IPS-18c (cell line): ENCODE measurements around the gene GBX1.

ENCODE experiments used
- H3K4me3 ChIP-seq: 2 replicates; pipeline ENCODE4 v1.7.0; 2013; ENCODE audit warnings: low read depth, mild to moderate bottlenecking, low read length, moderate library complexity; ENCODE audit not compliant: insufficient read depth
- H3K9me3 ChIP-seq: one replicate; pipeline ENCODE4 v1.6.1; 2013; ENCODE audit warnings: mild to moderate bottlenecking, low read length, moderate library complexity; ENCODE audit not compliant: control insufficient read depth, insufficient read depth

GBX1 gene

DNA sequence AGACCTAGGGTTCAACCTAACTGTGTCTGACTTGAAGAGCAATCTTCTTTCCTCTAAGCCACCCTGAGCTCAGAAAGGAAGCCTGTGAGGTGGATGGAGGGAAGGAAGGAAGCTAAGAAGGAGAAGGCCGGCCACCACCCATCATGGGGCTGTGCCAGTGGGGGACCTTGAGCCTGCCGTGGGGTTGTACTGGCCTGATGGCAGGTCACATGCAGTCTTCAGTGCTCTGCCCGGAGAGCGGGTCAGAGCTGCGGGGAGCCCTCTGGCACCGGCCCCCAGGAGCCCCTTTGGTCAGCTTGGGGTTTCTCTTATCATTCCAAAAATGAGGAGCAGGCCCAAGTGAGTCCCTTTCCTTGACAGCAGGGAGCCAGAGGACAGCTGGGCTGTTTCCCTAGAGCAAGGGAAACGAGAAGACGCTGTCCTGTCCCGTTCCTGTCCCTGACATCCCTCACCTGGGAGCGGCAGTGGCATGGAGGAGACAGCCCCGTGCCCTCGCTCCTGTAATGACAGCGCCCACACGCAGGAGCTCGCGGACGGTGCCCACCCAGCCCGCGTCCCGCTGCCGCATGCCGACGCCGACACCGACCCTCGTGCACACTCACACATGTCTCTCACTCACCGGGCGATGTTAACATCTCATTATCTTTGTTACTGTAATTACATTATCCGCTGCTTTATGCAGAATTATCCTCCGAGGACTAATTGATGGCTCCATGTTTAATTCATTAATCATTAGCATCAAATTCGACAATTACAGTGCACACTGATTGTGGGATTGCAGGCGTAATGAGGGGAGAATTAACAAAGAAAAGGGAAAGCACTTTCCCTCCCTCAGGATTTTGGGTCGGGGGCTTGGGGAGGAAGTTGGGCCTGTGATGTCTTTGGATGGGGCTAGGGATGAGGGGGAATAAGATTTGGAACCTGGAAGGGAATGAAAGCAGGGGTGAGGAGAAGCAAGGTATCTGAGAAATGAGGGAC lies 31.3 kb downstream of the GBX1 start:
- Histone ChIP-seq H3K9me3 (no peaks in the 10 kb centered on the region), H3K4me3 (no peak overlapping the region)

DNA sequence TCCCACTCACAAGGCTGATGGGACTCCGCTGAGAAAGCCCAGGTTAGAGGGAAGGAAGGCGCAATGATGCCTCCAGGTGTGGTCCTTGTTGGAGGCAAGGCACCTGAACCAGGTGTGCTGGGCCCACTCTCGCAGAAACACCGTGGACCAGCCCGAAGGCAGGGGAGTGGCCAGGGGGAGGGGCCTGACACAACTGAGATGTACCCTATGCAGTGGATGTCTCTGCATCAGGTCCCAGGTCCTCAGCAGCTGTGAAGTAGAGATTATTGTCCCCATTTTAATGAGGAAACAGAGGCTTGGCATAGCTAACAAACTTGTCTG lies 32.0 kb downstream of the GBX1 start:
- H3K9me3 ChIP-seq = no peaks in the 10 kb centered on the region
- H3K4me3 ChIP-seq = no peak overlapping the region

DNA sequence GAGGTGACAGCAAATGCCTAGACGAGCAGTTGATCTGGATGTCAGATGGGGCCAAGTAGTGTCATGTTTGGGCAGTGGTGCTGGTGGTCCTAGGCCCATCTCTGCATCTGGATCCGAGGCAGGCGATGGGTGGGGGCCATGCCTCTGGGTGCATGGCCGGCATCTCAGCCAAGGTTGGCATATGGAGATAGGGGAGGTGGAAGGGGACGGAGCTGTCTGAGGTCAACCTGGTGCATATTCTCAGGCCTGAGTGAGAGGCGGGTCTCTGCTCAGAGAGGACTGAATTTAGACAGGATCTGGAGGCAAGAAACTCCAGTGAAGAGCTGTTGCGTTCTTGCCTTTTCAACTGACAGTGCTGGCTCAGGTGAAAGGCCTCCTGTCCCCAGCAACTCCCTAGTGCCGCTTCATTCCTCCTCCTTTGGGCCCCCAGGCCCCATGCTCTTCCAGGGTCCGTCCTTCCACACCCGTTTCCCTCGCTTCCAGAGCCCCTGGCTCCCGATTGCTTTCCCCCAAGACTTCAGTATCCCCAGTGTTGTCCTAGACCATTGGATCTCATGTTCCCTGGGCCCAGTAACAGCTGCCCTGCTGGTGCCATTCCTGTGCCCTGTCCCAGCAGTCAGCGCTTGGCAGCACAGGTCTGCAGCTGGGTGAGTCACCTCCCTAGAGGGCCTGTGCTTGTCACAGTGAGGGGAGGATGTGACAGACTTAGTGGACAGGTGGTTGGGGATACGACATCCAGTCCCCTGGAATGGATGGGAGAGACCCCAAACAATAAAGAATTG lies 32.6 kb downstream of the GBX1 start:
- H3K4me3 ChIP-seq = no peak overlapping the region
- H3K9me3 ChIP-seq = no peaks in the 10 kb centered on the region

DNA sequence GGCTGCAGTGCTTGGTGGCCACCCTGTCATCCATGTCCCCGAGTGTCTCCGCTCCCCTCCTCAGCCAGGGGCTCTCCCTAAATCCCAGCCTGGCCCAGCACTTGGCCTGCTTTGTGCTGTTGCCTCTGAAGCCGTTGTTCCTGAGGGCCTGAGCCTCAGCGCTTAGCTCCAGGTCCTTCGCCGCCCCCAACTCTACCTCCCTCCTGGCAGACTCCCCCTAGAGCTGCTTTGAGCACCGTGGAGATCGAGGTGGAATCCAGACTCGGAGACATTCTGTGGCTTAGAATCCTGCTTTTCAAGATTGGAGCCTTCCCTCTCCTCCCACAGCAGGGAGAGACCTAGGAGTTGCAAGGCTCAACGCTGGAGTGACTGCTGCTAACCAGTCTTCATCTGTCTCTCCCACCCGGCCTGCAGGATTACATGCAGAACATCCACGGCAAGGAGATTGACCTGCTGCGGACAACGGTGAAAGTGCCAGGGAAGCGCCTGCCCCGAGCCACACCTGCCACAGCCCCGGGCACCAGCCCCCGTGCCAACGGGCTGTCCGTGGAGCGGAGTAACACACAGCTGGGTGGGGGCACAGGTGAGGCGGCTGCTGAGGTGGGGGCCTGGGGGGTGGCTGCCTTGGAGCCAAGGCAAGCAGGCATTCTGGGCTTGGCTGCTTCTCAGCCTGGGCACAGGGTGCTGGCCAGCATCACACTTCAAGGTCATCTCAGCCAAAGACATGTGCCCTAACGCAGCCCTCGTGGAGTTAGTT lies 33.3 kb downstream of the GBX1 start:
- Histone ChIP-seq H3K4me3 (no peak overlapping the region), H3K9me3 (no peaks in the 10 kb centered on the region)

DNA sequence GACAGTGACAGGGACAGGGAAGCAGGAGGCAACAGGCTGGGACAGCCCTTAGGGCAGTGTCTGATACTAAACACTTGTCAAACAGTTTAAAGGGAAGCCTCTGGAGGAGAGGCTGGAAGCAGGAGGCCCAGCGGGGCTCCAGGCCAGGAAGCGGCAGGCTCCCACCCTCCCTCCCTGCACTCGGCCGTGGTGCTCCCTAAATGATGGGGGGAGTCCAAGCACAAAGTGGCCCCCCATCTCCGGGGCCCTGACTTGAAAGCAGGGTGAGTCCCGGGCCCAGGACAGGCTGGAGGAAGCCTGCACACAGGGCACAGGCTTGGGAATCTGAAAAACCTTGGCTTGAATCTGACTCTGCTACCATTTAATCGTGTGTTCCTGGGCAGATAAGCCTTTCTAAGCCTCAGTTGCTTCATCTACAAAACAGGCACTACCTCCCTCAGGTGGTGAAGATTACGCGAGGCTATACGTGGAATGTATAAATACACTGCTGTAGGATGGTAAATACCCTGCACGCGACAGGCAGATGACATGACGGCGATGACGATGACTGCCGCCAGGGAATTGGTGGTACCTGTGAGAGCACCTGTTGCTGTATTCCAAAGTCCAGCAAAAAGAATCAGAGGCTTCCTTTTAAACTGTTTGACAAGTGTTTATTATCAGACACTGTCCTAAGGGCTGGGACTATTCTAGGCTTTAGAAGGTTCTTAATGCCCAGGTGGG lies 34.1 kb downstream of the GBX1 start:
- no peaks in the 10 kb centered on the region for H3K9me3 ChIP-seq
- H3K4me3 ChIP-seq = no peak overlapping the region

DNA sequence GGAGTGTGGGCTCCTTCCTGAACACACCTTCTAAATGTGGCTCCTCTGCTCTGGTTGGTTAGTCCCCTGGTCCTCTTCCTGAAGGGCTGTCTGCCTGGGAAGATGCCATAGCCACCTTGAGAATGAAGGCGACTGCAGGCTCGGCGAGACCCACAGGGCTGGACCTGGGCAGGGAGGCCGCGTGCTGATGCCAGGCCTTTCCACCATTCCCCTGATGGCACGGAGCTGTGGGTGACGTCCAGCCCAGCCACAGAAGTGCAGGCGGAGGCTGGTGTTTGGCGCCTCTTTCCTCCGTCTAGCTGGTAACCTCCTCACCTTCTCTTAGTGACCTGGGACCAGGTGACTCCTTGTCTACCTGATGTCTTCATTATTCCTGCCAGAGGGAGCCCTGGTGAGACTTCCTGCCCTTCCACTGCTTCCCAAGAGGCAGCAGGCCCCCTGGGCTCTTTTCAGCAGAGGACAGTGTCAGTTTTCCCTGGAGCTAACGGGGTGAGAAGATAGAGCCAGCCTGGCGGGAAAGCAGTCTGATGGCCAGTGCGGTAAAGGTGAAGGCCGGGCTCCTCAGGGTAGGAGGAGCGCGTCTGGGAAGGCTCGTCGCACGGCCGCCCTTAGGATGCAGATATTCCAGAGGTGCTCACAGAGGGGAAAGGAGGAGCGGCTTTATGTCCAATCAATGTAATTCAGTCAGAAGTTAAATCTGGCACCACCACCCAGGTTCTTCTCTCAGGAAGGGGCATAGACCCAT lies 34.9 kb downstream of the GBX1 start:
- no peaks in the 10 kb centered on the region for H3K9me3 ChIP-seq
- H3K4me3 ChIP-seq = no peak overlapping the region

DNA sequence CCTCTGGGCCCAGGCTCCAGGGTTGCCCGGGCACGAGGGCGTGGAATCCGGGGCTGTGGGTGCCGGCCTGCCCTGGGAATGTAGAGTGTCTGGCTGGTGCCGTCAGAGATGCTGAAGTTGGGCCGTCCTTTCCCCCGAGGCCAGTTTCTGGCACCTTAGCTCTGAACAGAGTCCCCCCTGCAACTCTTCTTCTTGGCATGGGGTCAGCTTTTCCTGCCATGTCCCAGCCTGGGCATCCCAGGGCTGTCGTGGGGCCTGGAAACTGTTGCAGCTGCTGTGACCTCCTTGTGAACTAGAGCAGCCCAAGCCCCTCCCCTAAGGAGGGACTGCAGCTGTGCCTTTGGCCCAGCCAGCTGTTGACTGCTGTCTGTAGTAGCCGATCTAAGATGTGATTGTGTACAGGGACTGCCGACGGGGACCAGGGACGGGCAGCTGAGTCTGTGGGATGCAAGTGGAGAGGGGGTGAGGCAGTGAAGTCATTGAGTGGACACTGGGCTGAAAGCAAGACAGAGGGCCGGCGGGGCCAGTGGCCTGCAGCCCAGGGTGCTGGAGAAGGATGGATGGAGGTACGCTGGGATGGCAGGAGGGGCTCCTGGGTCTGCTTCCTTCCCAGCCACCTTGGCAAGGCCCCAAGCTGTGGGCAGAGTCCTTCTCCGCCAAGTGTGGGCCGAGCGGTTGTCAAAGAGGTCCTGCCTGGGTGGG lies 35.8 kb downstream of the GBX1 start:
- H3K4me3 ChIP-seq = no peak overlapping the region
- H3K9me3 ChIP-seq = no peaks in the 10 kb centered on the region

DNA sequence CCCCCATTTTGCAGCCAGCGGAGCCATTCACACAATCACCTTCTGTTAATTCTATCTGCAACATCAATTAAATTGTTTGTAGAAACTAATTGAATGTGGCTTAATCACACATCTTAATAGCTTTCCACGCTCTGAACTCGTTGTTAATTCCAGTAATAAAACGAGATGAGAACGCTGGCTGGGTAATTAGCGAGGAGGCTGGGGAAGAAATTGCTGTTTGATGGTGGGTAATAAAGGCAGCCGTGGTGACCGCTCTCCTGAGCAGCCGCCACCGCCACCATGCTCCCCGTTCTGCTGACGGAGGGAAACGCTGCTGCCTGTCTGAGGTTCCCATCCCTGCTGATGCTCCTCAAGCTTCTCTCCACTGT lies 36.3 kb downstream of the GBX1 start:
- H3K4me3 ChIP-seq = no peak overlapping the region
- no peaks in the 10 kb centered on the region for H3K9me3 ChIP-seq

DNA sequence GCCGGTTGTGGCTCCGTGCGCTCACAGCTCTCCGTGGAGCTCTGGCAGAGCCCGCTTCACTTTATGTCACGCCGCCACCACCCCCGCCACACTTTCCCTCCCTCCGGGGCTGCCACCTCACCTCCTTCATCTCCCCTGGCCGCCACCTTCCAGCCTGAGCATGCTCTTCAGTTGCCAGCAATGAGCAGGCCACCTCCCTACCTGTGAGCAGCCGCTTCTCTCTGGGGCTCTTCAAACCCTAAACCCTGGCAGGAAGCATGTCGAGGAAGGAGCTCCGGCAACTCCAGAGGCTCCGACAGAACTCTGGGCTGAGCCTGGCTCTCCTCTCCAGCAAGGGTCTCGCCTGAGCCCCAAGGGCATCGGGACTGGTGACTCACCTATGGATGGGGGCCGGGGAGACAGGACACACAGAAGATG lies 36.7 kb downstream of the GBX1 start:
- Histone ChIP-seq H3K9me3 (no peaks in the 10 kb centered on the region), H3K4me3 (no peak overlapping the region)

DNA sequence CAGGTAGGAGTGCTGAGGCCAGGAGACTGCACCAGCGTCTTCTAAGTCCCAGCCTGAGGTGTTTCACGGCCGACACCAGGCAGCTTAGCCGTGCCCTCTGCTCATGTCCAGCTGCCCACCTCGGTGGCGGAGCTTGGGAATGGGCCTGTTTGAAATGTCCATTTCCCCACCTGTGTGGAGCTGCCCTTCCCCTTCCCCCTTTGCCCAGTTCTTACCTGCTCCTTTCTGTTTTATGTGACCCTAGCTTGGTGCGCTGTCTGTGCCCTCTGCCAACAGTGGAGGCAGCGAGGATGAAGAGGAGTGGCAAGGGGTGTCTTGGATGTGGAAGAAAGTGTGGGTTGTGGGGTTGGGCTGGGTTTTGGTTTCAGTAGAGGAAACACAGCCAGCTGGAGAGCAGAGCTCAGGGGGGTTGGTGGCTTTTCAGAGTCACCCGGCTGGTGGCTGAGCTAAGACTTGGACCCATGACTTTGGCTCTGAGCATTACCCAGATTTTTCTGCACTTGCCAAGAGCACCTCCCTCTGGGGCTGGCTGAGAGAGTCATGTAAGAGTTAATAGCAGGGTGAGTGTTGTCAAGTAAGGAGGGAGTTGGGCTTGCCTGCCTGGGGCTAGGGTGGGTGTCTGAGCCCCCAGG lies 37.4 kb downstream of the GBX1 start:
- Histone ChIP-seq H3K9me3 (no peaks in the 10 kb centered on the region), H3K4me3 (no peak overlapping the region)

DNA sequence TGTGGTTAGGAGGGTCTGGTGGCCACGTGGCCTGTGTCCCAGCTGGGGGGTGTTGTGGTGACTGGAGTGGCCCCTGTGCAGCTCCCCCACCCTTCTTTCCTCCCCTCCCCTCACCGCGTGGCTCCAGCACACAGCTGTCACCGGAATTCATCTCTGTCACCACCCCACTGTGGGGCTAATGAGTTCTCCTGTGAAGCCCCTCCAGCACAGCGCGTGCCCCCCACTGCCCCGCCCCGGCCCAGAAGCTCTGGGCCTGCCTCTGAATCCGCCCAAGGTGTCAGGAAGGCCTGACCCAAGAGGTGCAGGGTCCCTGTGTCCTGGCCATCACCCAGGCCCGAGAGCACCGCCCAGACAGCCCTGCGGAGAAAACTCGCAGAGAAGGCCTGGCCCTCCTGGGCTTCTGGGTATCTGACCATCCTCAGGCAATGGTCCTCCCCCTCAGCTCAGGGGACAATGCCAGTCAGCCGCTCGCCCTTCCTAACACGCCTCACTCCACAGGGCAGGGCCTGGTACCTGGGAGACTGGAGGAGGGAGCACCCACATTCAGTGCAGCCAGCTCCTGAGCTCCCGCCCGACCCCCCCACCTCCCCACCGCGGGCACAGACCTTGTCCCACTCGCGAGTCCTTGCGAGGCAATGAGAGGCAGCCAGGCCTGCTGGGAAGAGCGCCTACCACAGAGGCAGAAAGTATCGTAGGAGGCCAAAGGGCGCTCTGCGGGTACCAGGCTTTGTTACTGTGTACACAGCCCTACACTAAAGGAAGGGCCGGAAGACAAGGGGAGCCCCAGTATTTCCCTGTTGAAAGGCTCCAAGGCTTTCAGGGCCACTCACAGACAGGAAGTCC lies 38.2 kb downstream of the GBX1 start:
- H3K4me3 ChIP-seq = no peak overlapping the region
- no peaks in the 10 kb centered on the region for H3K9me3 ChIP-seq

DNA sequence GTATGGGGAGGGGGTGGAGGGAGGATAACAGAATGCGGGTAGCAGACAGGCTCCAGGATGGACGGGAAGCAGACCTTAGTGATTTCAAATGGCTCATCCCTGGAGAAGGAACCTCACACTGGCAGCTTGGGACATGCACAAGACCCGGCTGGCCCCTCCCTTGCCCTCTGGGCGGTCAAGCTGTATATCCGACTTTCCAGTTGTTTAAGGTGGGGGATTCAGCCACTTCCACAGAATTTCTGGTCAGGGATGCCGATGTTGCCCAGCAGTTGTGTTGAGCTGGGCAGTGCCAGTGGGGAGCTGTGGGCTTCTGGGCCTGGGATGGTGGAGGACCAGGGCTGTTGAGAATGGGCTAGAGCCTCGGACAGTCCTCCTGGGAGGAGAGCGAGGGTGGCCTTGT lies 38.8 kb downstream of the GBX1 start:
- Histone ChIP-seq H3K4me3 (no peak overlapping the region), H3K9me3 (no peaks in the 10 kb centered on the region)

DNA sequence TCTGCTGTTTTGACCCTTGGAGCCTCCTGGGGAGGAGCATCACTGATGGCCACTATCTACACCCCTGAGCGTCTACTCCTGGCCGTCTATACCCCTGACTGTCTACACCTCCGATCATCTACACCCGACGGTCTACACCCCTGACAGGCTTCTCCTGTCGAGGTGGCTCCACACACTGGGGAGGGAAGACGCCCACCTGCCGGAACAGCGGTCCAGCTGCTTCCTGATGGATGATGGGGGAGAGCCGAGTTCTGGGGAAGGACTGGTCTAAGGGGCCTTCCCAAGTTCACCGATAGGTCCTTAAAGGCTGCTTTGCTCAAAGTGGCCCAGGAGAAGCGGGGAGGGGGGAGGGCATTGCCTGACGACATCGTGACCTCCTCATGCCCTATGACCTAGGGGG lies 39.4 kb downstream of the GBX1 start:
- H3K4me3 ChIP-seq = no peak overlapping the region
- H3K9me3 ChIP-seq = no peaks in the 10 kb centered on the region

DNA sequence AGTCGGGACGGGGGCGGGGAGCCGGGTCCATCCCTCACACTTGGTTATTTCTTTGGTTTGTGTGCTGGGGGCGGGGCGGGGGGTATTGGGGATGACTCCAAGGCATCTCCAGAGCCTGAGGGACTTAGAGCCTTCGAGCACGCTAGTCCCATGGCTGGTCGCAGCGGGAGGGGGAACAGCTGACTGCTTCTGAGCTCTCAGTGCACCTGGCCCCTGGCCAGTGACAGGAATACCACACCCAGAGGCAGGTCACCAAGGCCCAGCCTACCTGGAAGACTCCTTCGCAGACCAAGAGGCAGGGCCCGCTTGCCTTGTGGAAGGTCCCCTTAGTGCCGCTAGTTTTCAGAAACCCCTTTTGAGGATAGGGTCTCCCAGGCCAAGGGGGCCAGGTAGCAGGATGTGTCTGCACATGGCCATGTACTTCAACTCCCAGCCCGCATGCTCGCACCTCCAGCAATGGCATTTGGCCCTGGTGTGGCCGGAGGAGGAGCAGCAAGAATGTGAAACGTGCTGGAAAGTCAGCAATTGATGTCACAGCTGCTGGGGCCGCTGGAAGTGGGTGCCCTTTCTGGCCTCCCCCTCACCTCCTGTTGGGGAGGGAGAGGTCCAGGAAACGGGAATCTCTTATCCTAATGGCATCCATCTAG lies 40.9 kb downstream of the GBX1 start:
- Histone ChIP-seq H3K9me3 (no peaks in the 10 kb centered on the region), H3K4me3 (no peak overlapping the region; the same call in 1 of the 2 replicates)
